Smooth muscle cell (in vitro differentiated cells): Measurements from ENCODE around the gene OR13A1. TPM values are rescaled to one million over a fixed set of nuclear protein-coding genes. Genes with fewer than 3 reads are reported as not detected.

Source experiments
- DNase-seq: peaks from one replicate; lab custom pipeline; 2025; ENCODE audit not compliant: unreplicated experiment; lab: John Stamatoyannopoulos, UW
- H2AFZ ChIP-seq: fragments of 200-600 bp; sonication (generic); 2 replicates; pipeline ENCODE4 v1.6.0; 2016; ENCODE audit warnings: antibody characterized with exemption, low read depth, mild to moderate bottlenecking
- H3F3A ChIP-seq: fragments of 200-600 bp; sonication (generic); 2 replicates; pipeline ENCODE4 v1.6.0; 2017; ENCODE audit warnings: antibody characterized with exemption, low read depth
- H3K27ac ChIP-seq: fragments of 200-600 bp; sonication (generic); 2 replicates; pipeline ENCODE4 v1.5.1; 2016; ENCODE audit warnings: low read depth, mild to moderate bottlenecking
- H3K27me3 ChIP-seq: fragments of 200-600 bp; sonication (generic); 2 replicates; pipeline ENCODE4 v1.6.1; 2016; ENCODE audit warnings: low read depth, mild to moderate bottlenecking
- H3K36me3 ChIP-seq: fragments of 200-600 bp; sonication (generic); 2 replicates; pipeline ENCODE4 v1.5.1; 2016; ENCODE audit warnings: low read depth
- H3K4me1 ChIP-seq: fragments of 200-600 bp; sonication (generic); 2 replicates; pipeline ENCODE4 v1.5.1; 2016; ENCODE audit warnings: low read depth
- H3K4me2 ChIP-seq: fragments of 200-600 bp; sonication (generic); 2 replicates; pipeline ENCODE4 v1.6.0; 2016; ENCODE audit warnings: mild to moderate bottlenecking
- H3K4me3 ChIP-seq: fragments of 200-600 bp; sonication (generic); 2 replicates; pipeline ENCODE4 v1.5.1; 2016; ENCODE audit warnings: mild to moderate bottlenecking
- H3K79me2 ChIP-seq: fragments of 200-600 bp; sonication (generic); 2 replicates; pipeline ENCODE4 v1.6.0; 2016; ENCODE audit warnings: low read depth, mild to moderate bottlenecking
- H3K9ac ChIP-seq: fragments of 200-600 bp; sonication (generic); 2 replicates; pipeline ENCODE4 v1.6.0; 2016; ENCODE audit warnings: low read depth
- H3K9me3 ChIP-seq: fragments of 200-600 bp; sonication (generic); replicated peaks from 2 replicates; pipeline ENCODE4 v1.5.1; 2016; ENCODE audit warnings: low read depth
- H4K20me1 ChIP-seq: fragments of 200-600 bp; sonication (generic); 2 replicates; pipeline ENCODE4 v1.6.0; 2016; ENCODE audit warnings: low read depth
- WGBS: methylation state at CpG from one replicate; pipeline ENCODE4 v1.1.7; 2016; ENCODE audit warnings: low lambda C conversion rate; 5-methylcytosine and 5-hydroxymethylcytosine counted together
- polyA plus RNA-seq: library from polyadenylated mRNA; unstranded; fragments of >200 nt; fragmentation: Nextera tagmentation; extraction: Ambion mirVana; gene quantifications from 2 replicates; pipeline ENCODE4 v1.2.1, GENCODE V29; 2016
- total RNA-seq: library from RNA; depleted of rRNA; stranded (reverse); fragments of >200 nt; gene quantifications from 2 replicates; pipeline ENCODE4 v1.2.3, GENCODE V29; 2014
- TF ChIP-seq, protein P1 (sequence below): fragments of 200-600 bp; sonication (generic); IDR thresholded peaks from 2 replicates; pipeline ENCODE4 v1.5.1; 2017; ENCODE audit warnings: borderline replicate concordance, mild to moderate bottlenecking, antibody characterized with exemption; ENCODE audit not compliant: insufficient read depth, poor library complexity, severe bottlenecking

OR13A1 gene
- total and polyA plus RNA-seq, 2 experiments from 2014 or later = not detected

DNA sequence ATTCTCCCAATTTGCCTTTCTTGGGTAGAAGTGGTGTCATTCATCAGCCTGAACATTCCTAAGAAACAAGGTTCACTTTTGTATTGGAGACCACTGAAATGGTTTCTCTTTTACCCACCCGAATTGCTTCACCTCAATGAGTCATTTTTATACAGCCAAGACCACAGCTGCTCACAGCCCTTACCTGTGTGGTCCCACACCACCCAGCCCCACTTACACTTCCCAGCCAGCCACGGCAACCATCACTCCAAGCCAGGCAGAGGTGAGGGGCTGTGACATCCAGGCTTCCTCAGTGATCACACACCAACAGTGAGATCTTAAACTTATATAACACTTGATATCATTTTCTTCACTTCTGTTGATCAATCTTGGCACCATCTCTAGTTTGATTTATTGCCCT, 20.7 kb downstream of the OR13A1 start:
- no peak for DNase-seq
- no peak overlapping the region for H2AFZ ChIP-seq
- no peaks in the 10 kb centered on the region for H3K27me3 ChIP-seq
- H3K79me2 ChIP-seq = no peaks in the 10 kb centered on the region
- no peaks in the 10 kb centered on the region for H3K9me3 ChIP-seq
- TF ChIP-seq, protein P1, sequence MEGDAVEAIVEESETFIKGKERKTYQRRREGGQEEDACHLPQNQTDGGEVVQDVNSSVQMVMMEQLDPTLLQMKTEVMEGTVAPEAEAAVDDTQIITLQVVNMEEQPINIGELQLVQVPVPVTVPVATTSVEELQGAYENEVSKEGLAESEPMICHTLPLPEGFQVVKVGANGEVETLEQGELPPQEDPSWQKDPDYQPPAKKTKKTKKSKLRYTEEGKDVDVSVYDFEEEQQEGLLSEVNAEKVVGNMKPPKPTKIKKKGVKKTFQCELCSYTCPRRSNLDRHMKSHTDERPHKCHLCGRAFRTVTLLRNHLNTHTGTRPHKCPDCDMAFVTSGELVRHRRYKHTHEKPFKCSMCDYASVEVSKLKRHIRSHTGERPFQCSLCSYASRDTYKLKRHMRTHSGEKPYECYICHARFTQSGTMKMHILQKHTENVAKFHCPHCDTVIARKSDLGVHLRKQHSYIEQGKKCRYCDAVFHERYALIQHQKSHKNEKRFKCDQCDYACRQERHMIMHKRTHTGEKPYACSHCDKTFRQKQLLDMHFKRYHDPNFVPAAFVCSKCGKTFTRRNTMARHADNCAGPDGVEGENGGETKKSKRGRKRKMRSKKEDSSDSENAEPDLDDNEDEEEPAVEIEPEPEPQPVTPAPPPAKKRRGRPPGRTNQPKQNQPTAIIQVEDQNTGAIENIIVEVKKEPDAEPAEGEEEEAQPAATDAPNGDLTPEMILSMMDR = no peak
- WGBS = 67% methylated on average over 2 of the region's 2 CpGs
- no peaks in the 10 kb centered on the region for H4K20me1 ChIP-seq
- H3K9ac ChIP-seq = no peak overlapping the region
- H3F3A ChIP-seq = no peaks in the 10 kb centered on the region
- H3K4me1 ChIP-seq = no peaks in the 10 kb centered on the region
- H3K4me3 ChIP-seq = no peak overlapping the region
- no peak overlapping the region for H3K4me2 ChIP-seq
- H3K36me3 ChIP-seq = no peaks in the 10 kb centered on the region
- H3K27ac ChIP-seq = no peak overlapping the region

DNA sequence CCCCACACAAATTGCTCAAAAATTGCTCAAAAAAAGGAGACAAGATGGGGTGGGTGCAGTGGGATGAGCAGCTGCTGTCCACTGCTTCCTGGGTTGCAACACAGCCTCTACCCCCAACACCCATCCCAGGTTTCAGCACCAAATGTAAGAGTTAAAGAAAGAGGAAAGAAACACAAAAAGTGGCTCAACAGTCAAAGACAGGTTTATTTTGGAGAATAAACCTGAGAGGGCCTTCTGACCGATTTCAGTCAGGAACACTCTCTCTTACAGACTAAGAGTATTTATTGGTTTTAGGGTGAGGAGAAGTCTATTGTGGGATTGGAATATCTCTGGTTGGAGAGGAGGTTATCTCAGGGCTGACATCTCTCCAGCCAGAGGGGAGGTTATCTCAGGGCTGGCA, 28.4 kb downstream of the OR13A1 start:
- Histone ChIP-seq H3K27me3 (no peaks in the 10 kb centered on the region), H2AFZ (no peak overlapping the region), H3K9me3 (no peaks in the 10 kb centered on the region), H3K4me1 (no peaks in the 10 kb centered on the region), H3K36me3 (no peaks in the 10 kb centered on the region), H3K9ac (no peak overlapping the region), H3K79me2 (no peaks in the 10 kb centered on the region), H3K4me3 (no peak overlapping the region), H3K27ac (no peak overlapping the region), H4K20me1 (no peaks in the 10 kb centered on the region), H3K4me2 (no peak overlapping the region), H3F3A (no peaks in the 10 kb centered on the region)
- no peak for DNase-seq
- 77% methylated on average over 1 of the region's 1 CpG for WGBS
- TF ChIP-seq, protein P1 = no peak

GRCh38 chr10:45282061-45282460, 33.3 kb downstream of the OR13A1 start:
- Histone ChIP-seq H3K4me1 (peaks cover 25% of the 10 kb centered on the region), H3K27me3 (no peaks in the 10 kb centered on the region), H3K27ac (no peak overlapping the region), H3K79me2 (no peaks in the 10 kb centered on the region), H4K20me1 (no peaks in the 10 kb centered on the region), H3K4me2 (no peak overlapping the region), H3K9ac (no peak overlapping the region), H3F3A (no peaks in the 10 kb centered on the region), H3K4me3 (no peak overlapping the region), H3K9me3 (no peaks in the 10 kb centered on the region), H3K36me3 (no peaks in the 10 kb centered on the region), H2AFZ (no peak overlapping the region)
- WGBS = 89% methylated on average over 4 of the region's 4 CpGs
- DNase-seq = no peak
- TF ChIP-seq, protein P1 = no peak

GRCh38 chr10:45280113-45280760, 35.2 kb downstream of the OR13A1 start:
- Histone ChIP-seq H3K4me3 (no peak overlapping the region), H3K9me3 (no peaks in the 10 kb centered on the region), H2AFZ (peak overlapping the region; percentile 49), H4K20me1 (no peaks in the 10 kb centered on the region), H3F3A (no peaks in the 10 kb centered on the region), H3K4me1 (peaks cover 25% of the 10 kb centered on the region), H3K27ac (no peak overlapping the region), H3K4me2 (no peak overlapping the region), H3K9ac (no peak overlapping the region), H3K36me3 (no peaks in the 10 kb centered on the region), H3K79me2 (no peaks in the 10 kb centered on the region), H3K27me3 (no peaks in the 10 kb centered on the region)
- TF ChIP-seq, protein P1 = no peak
- DNase-seq = no peak
- WGBS = 33% methylated on average over 3 of the region's 3 CpGs
